SK-MEL-5 (cell line): Measurements from ENCODE around the gene SAMD4A. TPM values are rescaled to one million over a fixed set of nuclear protein-coding genes. Genes with fewer than 3 reads are reported as not detected.
A peak's percentile ranks its signal among the peaks of the same experiment; 100 is the strongest.

ENCODE experiments used
- DNase-seq: peaks from one replicate; pipeline ENCODE4 v3.0.0-alpha.2; 2016; ENCODE audit warnings: low read depth, low spot score
- in situ Hi-C: cut with HindIII; loops from 2 replicates; pipeline ENCODE4 v1.10.0; 2016; ENCODE audit warnings: low sequenced_read_pairs, high pct_unique_total_duplicates, low pct_unique_long_range_greater_than_20kb
- total RNA-seq: library from RNA; depleted of rRNA; stranded (reverse); fragments of >200 nt; shearing (Covaris generic); gene quantifications from 2 replicates; pipeline ENCODE4 v1.2.3, GENCODE V29; 2014

Gene SAMD4A
- total RNA-seq, 1 experiment from 2014 or later: 16.2 TPM

GRCh38 chr14:54685286-54685845 lies 118.4 kb downstream of the SAMD4A start:
- no peak for DNase-seq
- in situ Hi-C loops: no loop called here

- DNase-seq: no peak
- in situ Hi-C loops: no loop called here
These were observed 119.4 kb downstream of the SAMD4A start for GRCh38 chr14:54686219-54686870.

- no peak for DNase-seq
- in situ Hi-C loops: no loop called here
These were observed 120.2 kb downstream of the SAMD4A start for GRCh38 chr14:54686871-54687749.

GRCh38 chr14:54687750-54688119 lies 120.8 kb downstream of the SAMD4A start:
- in situ Hi-C loops: no loop called here
- no peak for DNase-seq

- in situ Hi-C loops: no loop called here
- no peak for DNase-seq
These were observed 121.3 kb downstream of the SAMD4A start for GRCh38 chr14:54688229-54688628.

GRCh38 chr14:54689928-54690327 lies 123.0 kb downstream of the SAMD4A start:
- in situ Hi-C loops: no loop called here
- no peak for DNase-seq

- no peak for DNase-seq
- in situ Hi-C loops: no loop called here
These were observed 124.0 kb downstream of the SAMD4A start for GRCh38 chr14:54690887-54691286.

- DNase-seq: peak; percentile 85
- in situ Hi-C loops: no loop called here
These were observed 124.8 kb downstream of the SAMD4A start for GRCh38 chr14:54691525-54692283.

- DNase-seq: no peak
- in situ Hi-C loops: no loop called here
These were observed 125.4 kb downstream of the SAMD4A start for GRCh38 chr14:54692284-54692772.

GRCh38 chr14:54693761-54694160 lies 126.8 kb downstream of the SAMD4A start:
- in situ Hi-C loops: no loop called here
- DNase-seq: no peak

- in situ Hi-C loops: no loop called here
- DNase-seq: no peak
These were observed 128.3 kb downstream of the SAMD4A start for GRCh38 chr14:54695196-54695595.

- DNase-seq: no peak
- in situ Hi-C loops: no loop called here
These were observed 130.1 kb downstream of the SAMD4A start for GRCh38 chr14:54697001-54697400.

GRCh38 chr14:54697803-54698202 lies 130.9 kb downstream of the SAMD4A start:
- in situ Hi-C loops: no loop called here
- DNase-seq: no peak

- peak; percentile 15 for DNase-seq
- in situ Hi-C loops: no loop called here
These were observed 131.6 kb downstream of the SAMD4A start for GRCh38 chr14:54698501-54698900.

- DNase-seq: no peak
- in situ Hi-C loops: no loop called here
These were observed 132.1 kb downstream of the SAMD4A start for GRCh38 chr14:54698966-54699530.

GRCh38 chr14:54699735-54700134 lies 132.8 kb downstream of the SAMD4A start:
- in situ Hi-C loops: no loop called here

GRCh38 chr14:54700717-54701116 lies 133.8 kb downstream of the SAMD4A start:
- in situ Hi-C loops: no loop called here

More at GRCh38 chr14:54699735-54700134, 132.8 kb downstream of the SAMD4A start:
- DNase-seq: no peak

More at GRCh38 chr14:54700717-54701116, 133.8 kb downstream of the SAMD4A start:
- DNase-seq: no peak
